ENCODE measurements around the gene DLG2.

The DLG2 gene

GRCh38 chr11:85109141-85109540, 518.0 kb downstream of the DLG2 start:
- no peak for DNase-seq (ENCODE audit: low read depth)

GRCh38 chr11:85105868-85106267, 521.3 kb downstream of the DLG2 start:
- DNase-seq (ENCODE audit: low read depth), result no peak

GRCh38 chr11:85099522-85099921, 527.6 kb downstream of the DLG2 start:
- DNase-seq (ENCODE audit: low read depth), result no peak

GRCh38 chr11:85098996-85099395, 528.1 kb downstream of the DLG2 start:
- no peak for DNase-seq (ENCODE audit: low read depth)

- DNase-seq (ENCODE audit: low read depth), result no peak
These were observed 530.2 kb downstream of the DLG2 start for GRCh38 chr11:85096939-85097338.

- DNase-seq (ENCODE audit: low read depth), result no peak
These were observed 531.9 kb downstream of the DLG2 start for GRCh38 chr11:85095239-85095638.

GRCh38 chr11:85094795-85095194, 532.3 kb downstream of the DLG2 start:
- DNase-seq (ENCODE audit: low read depth), result no peak

- no peak for DNase-seq (ENCODE audit: low read depth)
These were observed 537.5 kb downstream of the DLG2 start for GRCh38 chr11:85089654-85090053.

GRCh38 chr11:85088286-85088685, 538.9 kb downstream of the DLG2 start:
- no peak for DNase-seq (ENCODE audit: low read depth)

GRCh38 chr11:85086504-85087284, 540.5 kb downstream of the DLG2 start:
- DNase-seq (ENCODE audit: low read depth), result no peak

- DNase-seq (ENCODE audit: low read depth), result no peak
These were observed 550.4 kb downstream of the DLG2 start for GRCh38 chr11:85076535-85077330.

GRCh38 chr11:85062659-85063058, 564.5 kb downstream of the DLG2 start:
- no peak for DNase-seq (ENCODE audit: low read depth)

GRCh38 chr11:85052636-85053035, 574.5 kb downstream of the DLG2 start:
- DNase-seq (ENCODE audit: low read depth), result no peak

GRCh38 chr11:85048801-85049200, 578.3 kb downstream of the DLG2 start:
- no peak for DNase-seq (ENCODE audit: low read depth)

GRCh38 chr11:85045716-85046115, 581.4 kb downstream of the DLG2 start:
- no peak for DNase-seq (ENCODE audit: low read depth)

GRCh38 chr11:85044911-85045310, 582.2 kb downstream of the DLG2 start:
- DNase-seq (ENCODE audit: low read depth), result no peak

GRCh38 chr11:85042361-85042760, 584.8 kb downstream of the DLG2 start:
- DNase-seq (ENCODE audit: low read depth), result no peak

GRCh38 chr11:85040166-85040565, 587.0 kb downstream of the DLG2 start:
- no peak for DNase-seq (ENCODE audit: low read depth)

GRCh38 chr11:85029964-85030363, 597.2 kb downstream of the DLG2 start:
- DNase-seq (ENCODE audit: low read depth), result no peak

- DNase-seq (ENCODE audit: low read depth), result no peak
These were observed 598.6 kb downstream of the DLG2 start for GRCh38 chr11:85028329-85029101.

GRCh38 chr11:85027346-85027745, 599.8 kb downstream of the DLG2 start:
- no peak for DNase-seq (ENCODE audit: low read depth)

- no peak for DNase-seq (ENCODE audit: low read depth)
These were observed 606.1 kb downstream of the DLG2 start for GRCh38 chr11:85021058-85021457.

GRCh38 chr11:84993386-84993785, 633.8 kb downstream of the DLG2 start:
- DNase-seq (ENCODE audit: low read depth), result no peak
